HG03196 (cell line): ENCODE results near the gene NOP10.

Experiments used
- ATAC-seq: cut with Tn5 transposase; IDR thresholded peaks from one replicate; pipeline ENCODE4 v1.9.1; 2021; ENCODE audit not compliant: unreplicated experiment

The NOP10 gene

GRCh38 chr15:34334672-34335071 lies 8.3 kb downstream of the NOP10 start:
- ATAC-seq, result no peak

- ATAC-seq, result no peak
Observed at GRCh38 chr15:34332553-34333120, 10.3 kb downstream of the NOP10 start.

DNA sequence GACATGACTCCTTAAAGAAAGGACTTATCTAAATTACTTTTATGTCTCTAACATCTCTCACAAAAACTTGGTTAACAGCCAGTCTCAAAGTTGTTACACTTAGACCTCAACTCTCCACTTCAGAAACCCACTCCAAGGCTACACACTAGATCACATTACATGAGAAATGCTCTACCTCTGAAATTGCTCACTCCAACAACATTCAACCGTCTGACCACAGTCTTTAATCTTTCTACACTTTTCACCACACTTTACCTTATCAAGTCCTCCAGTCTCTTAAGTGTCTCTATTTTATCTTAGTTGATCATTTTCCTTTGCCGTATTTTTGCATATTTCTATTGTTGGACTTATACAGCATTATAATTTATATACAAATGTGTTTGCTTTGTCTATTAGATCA lies 11.1 kb downstream of the NOP10 start:
- ATAC-seq, result no peak

DNA sequence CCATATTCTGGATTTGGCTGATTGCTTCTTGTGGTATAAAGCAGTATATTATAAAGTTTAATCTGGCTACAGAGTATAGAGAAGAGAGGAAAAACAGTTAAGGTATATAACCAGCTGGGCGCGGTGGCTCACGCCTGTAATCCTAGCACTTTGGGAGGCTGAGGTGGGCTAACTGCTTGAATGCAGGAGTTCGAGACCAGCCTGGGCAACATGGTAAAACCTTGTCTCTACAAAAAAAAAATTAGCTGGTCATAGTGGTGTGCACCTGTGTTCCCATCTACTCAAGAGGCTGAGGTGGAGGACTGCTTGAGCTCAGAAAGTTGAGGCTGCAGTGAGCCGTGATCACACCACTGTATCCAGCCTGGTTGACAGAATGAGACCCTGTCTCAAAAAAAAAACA lies 12.7 kb downstream of the NOP10 start:
- no peak for ATAC-seq

GRCh38 chr15:34329006-34329405 lies 13.9 kb downstream of the NOP10 start:
- ATAC-seq, result no peak

DNA sequence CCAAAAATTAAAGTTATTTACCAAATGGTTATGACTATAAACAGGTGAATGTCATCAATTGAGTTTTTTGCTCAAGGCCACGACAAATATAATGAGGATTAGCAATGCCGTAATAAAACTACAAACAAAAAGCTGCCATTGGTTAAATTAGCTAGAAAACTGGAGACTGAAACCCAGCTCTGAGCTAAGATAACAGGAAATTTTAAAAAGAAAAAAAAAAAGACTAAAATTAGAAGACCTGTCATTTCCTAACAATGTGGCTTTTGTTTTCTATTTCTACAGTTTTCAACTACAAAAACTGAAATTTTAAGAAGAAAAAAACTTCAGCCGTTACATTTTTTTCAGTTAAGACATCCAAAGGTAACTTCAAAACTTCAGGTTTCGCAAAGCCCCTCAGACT lies 15.0 kb downstream of the NOP10 start:
- ATAC-seq, result no peak

DNA sequence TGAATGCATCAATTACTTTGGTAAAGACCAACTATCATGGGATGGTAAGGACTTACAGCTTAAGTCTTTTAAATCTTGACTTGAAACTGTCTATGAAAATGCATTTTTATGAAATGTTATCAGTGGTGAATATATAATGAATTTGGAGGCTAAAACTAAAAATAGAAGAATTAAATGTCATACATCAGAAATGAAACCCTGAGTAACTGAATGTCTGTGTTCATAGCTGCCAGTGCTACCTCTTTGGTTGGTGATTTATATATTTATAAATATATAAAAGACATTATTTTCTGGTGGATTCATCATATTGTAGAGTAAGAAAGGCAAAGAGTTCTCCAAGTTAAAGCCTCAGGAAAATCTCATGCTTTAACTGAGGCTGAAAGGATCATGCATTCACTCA lies 17.6 kb downstream of the NOP10 start:
- no peak for ATAC-seq

GRCh38 chr15:34324933-34325332 lies 18.0 kb downstream of the NOP10 start:
- ATAC-seq, result no peak

- ATAC-seq, result no peak
Observed at GRCh38 chr15:34323217-34323616, 19.7 kb downstream of the NOP10 start.

DNA sequence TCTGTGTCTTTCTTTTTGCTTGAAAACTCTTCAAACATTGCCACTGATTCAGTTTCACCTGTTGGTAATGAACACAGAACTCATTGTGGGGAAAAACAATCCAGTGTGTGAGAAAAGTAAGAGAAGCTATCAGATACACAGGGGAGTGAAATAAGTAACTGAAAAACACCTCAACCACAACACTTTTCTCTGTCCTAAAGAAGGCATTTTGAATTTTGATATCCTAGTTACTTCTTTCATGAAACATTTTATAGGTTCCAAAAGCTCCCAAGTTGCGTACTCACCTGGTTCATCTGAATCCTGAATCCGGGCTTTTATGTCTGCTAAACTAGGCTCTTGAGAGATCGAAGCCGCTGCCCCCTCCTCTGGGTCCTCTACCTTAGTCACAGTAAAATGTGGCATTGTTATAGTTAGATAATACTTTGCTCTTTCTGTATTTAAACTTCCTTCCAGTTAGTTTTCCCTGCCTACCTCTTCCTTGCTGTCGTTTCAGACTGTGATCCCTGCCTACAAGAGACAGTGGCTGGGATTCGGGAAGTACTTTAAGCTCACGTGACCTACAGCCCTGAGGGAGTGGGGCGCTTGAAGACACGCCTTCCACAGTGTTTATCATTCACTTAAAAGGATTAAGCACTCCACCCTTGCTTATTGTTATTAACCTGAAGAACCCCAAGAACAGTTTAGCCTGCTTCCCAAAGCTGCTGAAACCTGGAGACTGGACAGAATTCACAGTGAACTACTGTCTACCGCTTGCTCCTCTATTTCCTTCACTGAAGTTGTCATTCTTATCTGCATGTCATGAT lies 24.5 kb downstream of the NOP10 start:
- peak; percentile 60 for ATAC-seq

DNA sequence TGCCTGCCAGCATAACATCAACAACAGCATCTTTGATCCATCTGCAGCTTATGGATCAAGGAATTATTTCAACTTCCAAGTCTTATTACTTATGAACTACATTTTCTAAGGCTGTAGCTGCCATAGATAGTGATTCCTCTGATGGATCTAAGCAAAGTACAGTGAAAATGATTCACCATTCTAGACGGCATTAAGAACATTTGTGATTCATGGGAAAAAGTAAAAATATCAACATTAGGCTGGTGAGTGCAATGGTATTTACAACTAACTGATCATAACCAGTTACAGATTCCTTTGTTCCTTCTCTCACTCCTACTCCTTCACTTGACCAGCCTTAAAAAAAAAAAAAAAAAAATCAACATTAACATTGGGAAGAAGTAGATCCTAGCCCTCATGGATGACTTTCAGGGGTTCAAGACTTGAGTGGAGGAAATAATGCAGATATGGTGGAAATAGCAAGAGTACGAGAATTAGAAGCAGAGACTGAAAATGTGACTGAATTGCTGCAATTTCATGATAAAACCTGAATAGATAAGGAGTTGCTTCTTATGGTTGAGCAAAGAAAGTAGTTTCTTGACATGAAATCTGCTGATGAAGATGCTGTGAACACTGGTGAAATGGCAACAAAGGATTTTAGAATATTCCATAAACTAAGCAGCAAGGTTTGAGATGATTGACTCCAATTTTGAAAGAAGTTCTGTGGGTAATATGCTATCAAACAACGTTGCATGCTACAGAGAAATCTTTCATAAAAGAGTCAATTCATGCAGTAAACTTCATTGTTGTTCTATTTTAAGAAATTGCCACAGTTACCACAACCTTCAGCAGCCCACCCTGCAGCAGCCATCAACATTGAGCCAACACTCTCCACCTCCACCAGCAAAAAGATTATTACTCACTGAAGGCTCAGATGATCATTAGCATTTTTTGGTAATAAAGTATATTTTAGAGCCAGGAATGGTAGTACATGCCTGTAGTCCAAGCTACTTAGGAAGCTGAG lies 28.1 kb downstream of the NOP10 start:
- ATAC-seq, result no peak

DNA sequence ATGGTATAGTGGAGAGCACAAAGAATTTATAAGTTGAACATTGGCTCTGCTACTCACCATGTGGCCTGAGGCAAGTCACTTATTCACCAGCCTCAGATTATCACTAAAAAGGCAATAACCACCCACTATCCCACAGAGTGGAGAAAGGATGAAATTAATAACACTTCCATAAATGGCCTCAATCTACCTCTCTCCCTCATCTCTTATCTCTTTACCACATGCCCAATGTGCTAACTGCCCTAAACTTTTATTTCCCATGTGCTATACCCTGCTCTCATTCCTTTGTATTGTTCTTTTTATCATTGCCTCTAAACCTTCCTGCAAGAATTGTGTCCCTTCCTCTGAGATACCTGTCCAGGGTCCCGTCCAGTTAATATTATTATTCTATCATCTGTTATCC lies 31.4 kb downstream of the NOP10 start:
- no peak for ATAC-seq

GRCh38 chr15:34304613-34305012 lies 38.3 kb downstream of the NOP10 start:
- no peak for ATAC-seq

DNA sequence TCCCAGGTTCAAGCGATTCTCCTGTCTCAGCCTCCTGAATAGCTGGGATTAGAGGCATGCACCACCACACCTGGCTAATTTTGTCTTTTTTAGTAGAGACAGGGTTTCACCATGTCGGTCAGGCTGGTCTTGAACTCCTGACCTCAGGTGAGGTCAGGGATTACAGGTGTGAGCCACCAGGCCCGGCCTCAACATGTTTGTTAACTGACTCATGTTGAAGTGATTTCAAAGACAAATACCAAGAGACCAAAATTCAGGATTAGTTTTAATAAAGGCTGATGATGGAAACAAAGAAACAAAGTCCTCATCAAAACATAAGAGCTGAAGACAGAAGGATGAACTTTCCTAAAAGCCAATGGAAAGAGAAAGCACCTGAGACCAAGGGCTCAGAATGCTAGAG lies 41.9 kb downstream of the NOP10 start:
- no peak for ATAC-seq

- no peak for ATAC-seq
Observed at GRCh38 chr15:34297059-34297458, 45.9 kb downstream of the NOP10 start.

DNA sequence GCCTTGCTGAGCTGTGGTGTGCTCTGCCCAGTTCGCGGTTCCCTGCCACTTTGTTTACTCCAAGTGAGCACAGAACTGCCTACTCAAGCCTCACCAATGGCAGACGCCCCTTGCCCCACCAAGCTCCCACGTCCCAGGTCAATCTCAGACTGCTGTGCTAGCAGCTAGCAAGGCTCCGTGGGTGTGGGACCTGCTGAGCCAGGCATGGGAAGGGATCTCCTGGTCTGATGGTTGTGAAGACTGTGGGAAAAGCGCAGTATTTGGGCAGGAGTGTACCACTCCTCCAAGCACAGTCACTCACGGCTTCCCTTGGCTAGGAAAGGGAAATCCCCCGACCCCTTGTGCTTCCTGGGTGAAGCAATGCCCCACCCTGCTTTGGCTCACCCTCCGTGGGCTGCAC lies 50.3 kb downstream of the NOP10 start:
- no peak for ATAC-seq
